ENCODE data around the gene CIAO3. TPM values are rescaled to one million over a fixed set of nuclear protein-coding genes. Genes with fewer than 3 reads are reported as not detected.

CIAO3 gene
- total and polyA plus RNA-seq, 7 donors: 12.3 to 43.0 (median 25.9) TPM

GRCh38 chr16:725041-725376 is 15.8 kb downstream of the CIAO3 start:
- H3K27me3 ChIP-seq (ENCODE audit: insufficient read depth in 3 of 3, low read length in 2 of 3): peaks cover 0 to 40% (median 19%) of the 10 kb centered on the region in 3 donors
- 70 to 77% (median 73%) methylated on average over 7 of the region's 7 CpGs for WGBS, 3 donors
- H3K27ac ChIP-seq: no peak overlapping the region

GRCh38 chr16:724188-725040 is 16.4 kb downstream of the CIAO3 start:
- no peak for DNase-seq
- peaks cover 0 to 9% of the 10 kb centered on the region in 2 donors for H3K36me3 ChIP-seq (ENCODE audit: insufficient read depth in 1 of 2, low read depth in 1 of 2)
- H3K4me3 ChIP-seq: no peak overlapping the region
- no peaks in the 10 kb centered on the region for H3K9me3 ChIP-seq
- H3K27ac ChIP-seq: no peak overlapping the region
- intact Hi-C loops (cut with DNase I): no loop called here
- WGBS, 3 donors: 23 to 38% (median 27%) methylated on average over 28 to 29 of the region's 29 CpGs
- no peak for TF ChIP-seq CTCF (IDR thresholded peaks at IDR 0.05)
- peaks cover 0 to 38% (median 19%) of the 10 kb centered on the region in 3 donors for H3K27me3 ChIP-seq (ENCODE audit: insufficient read depth in 3 of 3, low read length in 2 of 3)
- ATAC-seq: no peak
- peaks cover 27% of the 10 kb centered on the region for H3K4me1 ChIP-seq

More at GRCh38 chr16:725041-725376, 15.8 kb downstream of the CIAO3 start:
- intact Hi-C loops (cut with DNase I): no loop called here
- DNase-seq: no peak
- TF ChIP-seq CTCF (IDR thresholded peaks at IDR 0.05): no peak
- Histone ChIP-seq H3K9me3 (no peaks in the 10 kb centered on the region), H3K36me3 (ENCODE audit: insufficient read depth in 1 of 2, low read depth in 1 of 2) (peaks cover 0 to 14% of the 10 kb centered on the region in 2 donors), H3K4me3 (no peak overlapping the region), H3K4me1 (peaks cover 23% of the 10 kb centered on the region)
- ATAC-seq: no peak

GRCh38 chr16:723695-724094 is 17.1 kb downstream of the CIAO3 start:
- Histone ChIP-seq H3K27me3 (ENCODE audit: insufficient read depth in 3 of 3, low read length in 2 of 3) (peaks cover 0 to 31% (median 19%) of the 10 kb centered on the region in 3 donors), H3K9me3 (no peaks in the 10 kb centered on the region), H3K4me3 (no peak overlapping the region), H3K27ac (no peak overlapping the region), H3K36me3 (ENCODE audit: insufficient read depth in 1 of 2, low read depth in 1 of 2) (peaks cover 0 to 9% of the 10 kb centered on the region in 2 donors), H3K4me1 (peaks cover 27% of the 10 kb centered on the region)
- ATAC-seq (no peak), DNase-seq (no peak)
- no peak for TF ChIP-seq CTCF (IDR thresholded peaks at IDR 0.05)
- intact Hi-C loops (cut with DNase I): no loop called here
- 72 to 75% (median 73%) methylated on average over 9 of the region's 9 CpGs for WGBS, 3 donors

- no peak for DNase-seq
Measured at GRCh38 chr16:722835-723633, 17.8 kb downstream of the CIAO3 start.

More at GRCh38 chr16:722835-723633, 17.8 kb downstream of the CIAO3 start:
- intact Hi-C loops (cut with DNase I): no loop called here
- Histone ChIP-seq H3K4me1 (peaks cover 27% of the 10 kb centered on the region), H3K27me3 (ENCODE audit: insufficient read depth in 3 of 3, low read length in 2 of 3) (peaks cover 0 to 26% (median 16%) of the 10 kb centered on the region in 3 donors), H3K27ac (no peak overlapping the region), H3K4me3 (no peak overlapping the region), H3K9me3 (no peaks in the 10 kb centered on the region), H3K36me3 (ENCODE audit: insufficient read depth in 1 of 2, low read depth in 1 of 2) (peaks cover 0 to 9% of the 10 kb centered on the region in 2 donors)
- WGBS, 3 donors: 80 to 81% (median 80%) methylated on average over 23 to 24 of the region's 24 CpGs
- ATAC-seq: no peak
- no peak for TF ChIP-seq CTCF (IDR thresholded peaks at IDR 0.05)
